GM23338 (cell line): ENCODE measurements around the gene KIAA1217. TPM values are rescaled to one million over a fixed set of nuclear protein-coding genes. Genes with fewer than 3 reads are reported as not detected.

Experiments
- ATAC-seq: fragments of 200-7000 bp; cut with Tn5 transposase; 3 replicates; pipeline ENCODE4 v1.9.1; 2020
- DNase-seq: peaks from one replicate; pipeline ENCODE4 v3.0.0-alpha.2; 2015; ENCODE audit warnings: low spot score
- H2AFZ ChIP-seq: fragments of 200-600 bp; sonication (generic); 2 replicates; pipeline ENCODE4 v1.8.0; 2016; ENCODE audit warnings: antibody characterized with exemption, mild to moderate bottlenecking, moderate library complexity
- H3F3A ChIP-seq: fragments of 200-600 bp; sonication (generic); replicated peaks from 2 replicates; pipeline ENCODE4 v1.8.0; 2017; ENCODE audit warnings: antibody characterized with exemption, mixed run types, low read depth
- H3K27ac ChIP-seq: fragments of 200-600 bp; sonication (generic); 2 replicates; pipeline ENCODE4 v1.6.1; 2016; ENCODE audit warnings: low read depth
- H3K27me3 ChIP-seq: fragments of 200-600 bp; sonication (generic); 2 replicates; pipeline ENCODE4 v1.8.0; 2016; ENCODE audit warnings: mild to moderate bottlenecking, mixed run types, moderate library complexity; ENCODE audit not compliant: insufficient read depth
- H3K36me3 ChIP-seq: fragments of 200-600 bp; sonication (generic); 2 replicates; pipeline ENCODE4 v1.8.0; 2016; ENCODE audit warnings: mild to moderate bottlenecking; ENCODE audit not compliant: insufficient read depth
- H3K4me1 ChIP-seq: fragments of 200-600 bp; sonication (generic); 2 replicates; pipeline ENCODE4 v1.8.0; 2016; ENCODE audit warnings: mild to moderate bottlenecking, moderate library complexity; ENCODE audit not compliant: insufficient read depth
- H3K4me2 ChIP-seq: fragments of 200-600 bp; sonication (generic); 2 replicates; pipeline ENCODE4 v1.7.1; 2017; ENCODE audit warnings: mixed run types
- H3K4me3 ChIP-seq: fragments of 200-600 bp; sonication (generic); 2 replicates; pipeline ENCODE4 v1.6.1; 2016; ENCODE audit warnings: mixed run types
- H3K79me2 ChIP-seq: fragments of 200-600 bp; sonication (generic); replicated peaks from 2 replicates; pipeline ENCODE4 v1.8.0; 2017; ENCODE audit warnings: mild to moderate bottlenecking; ENCODE audit not compliant: insufficient read depth
- H3K9me2 ChIP-seq: fragments of 200-600 bp; sonication (generic); 2 replicates; pipeline ENCODE4 v1.8.0; 2017; ENCODE audit not compliant: insufficient read depth
- H4K20me1 ChIP-seq: fragments of 200-600 bp; sonication (generic); replicated peaks from 2 replicates; pipeline ENCODE4 v1.8.0; 2017; ENCODE audit warnings: mild to moderate bottlenecking; ENCODE audit not compliant: insufficient read depth
- H3K27ac Mint-ChIP-seq: 2 replicates; pipeline ENCODE4 v1.8.0; 2020; ENCODE audit warnings: inconsistent platforms, mild to moderate bottlenecking, moderate library complexity, mixed read lengths
- H3K27me3 Mint-ChIP-seq: 3 replicates; pipeline ENCODE4 v1.8.0; 2022; ENCODE audit warnings: low read depth, mild to moderate bottlenecking, moderate library complexity, mixed read lengths, inconsistent platforms; ENCODE audit not compliant: insufficient read depth, poor library complexity
- H3K36me3 Mint-ChIP-seq: 3 replicates; pipeline ENCODE4 v1.8.0; 2021; ENCODE audit warnings: low read depth, mild to moderate bottlenecking, inconsistent platforms, moderate library complexity, mixed read lengths
- H3K4me1 Mint-ChIP-seq: 3 replicates; pipeline ENCODE4 v1.8.0; 2020; ENCODE audit warnings: mild to moderate bottlenecking, inconsistent platforms, mixed read lengths
- H3K4me3 Mint-ChIP-seq: 3 replicates; pipeline ENCODE4 v1.8.0; 2021; ENCODE audit warnings: moderate library complexity, mild to moderate bottlenecking, inconsistent platforms, mixed read lengths
- H3K9me3 Mint-ChIP-seq: 3 replicates; pipeline ENCODE4 v1.8.0; 2020; ENCODE audit warnings: moderate library complexity, mild to moderate bottlenecking, inconsistent platforms, mixed read lengths
- CREB1 ChIP-seq: fragments of 250-450 bp; sonication (Bioruptor Pico); IDR thresholded peaks from 2 replicates; pipeline ENCODE4 v1.5.0; 2020; ENCODE audit warnings: low read depth, mild to moderate bottlenecking, moderate library complexity
- CTCF ChIP-seq, 2 experiments: fragments of 200-600 bp in 1 of 2; sonication (generic) in 1 of 2; conservative IDR thresholded peaks; 2 replicates each; pipeline versions ENCODE4 v1.5.1 to v1.6.1; 2016 to 2017; ENCODE audit warnings: antibody characterized with exemption in 2 of 2, low read depth in 2 of 2, mild to moderate bottlenecking in 2 of 2, moderate library complexity in 1 of 2
- ETS1 ChIP-seq: IDR thresholded peaks from 2 replicates; pipeline ENCODE4 v1.6.1; 2016; ENCODE audit warnings: antibody characterized with exemption
- EZH2 ChIP-seq: fragments of 200-600 bp; sonication (generic); IDR thresholded peaks from one replicate; pipeline ENCODE4 v1.8.0; 2017; ENCODE audit warnings: antibody characterized with exemption, mild to moderate bottlenecking, low read depth; ENCODE audit not compliant: unreplicated experiment
- EZH2phosphoT487 ChIP-seq: fragments of 200-600 bp; sonication (generic); IDR thresholded peaks from one replicate; pipeline ENCODE4 v1.8.1; 2018; ENCODE audit warnings: antibody characterized with exemption; ENCODE audit not compliant: unreplicated experiment
- JUNB ChIP-seq: IDR thresholded peaks from one replicate; pipeline ENCODE4 v1.6.1; 2016; ENCODE audit warnings: antibody characterized with exemption; ENCODE audit not compliant: unreplicated experiment
- NANOG ChIP-seq: IDR thresholded peaks from 2 replicates; pipeline ENCODE4 v1.6.1; 2016; ENCODE audit warnings: antibody characterized with exemption, borderline replicate concordance
- REST ChIP-seq: IDR thresholded peaks from one replicate; pipeline ENCODE4 v1.6.1; 2018; ENCODE audit warnings: antibody characterized with exemption; ENCODE audit not compliant: unreplicated experiment
- STAT1 ChIP-seq: IDR thresholded peaks from one replicate; pipeline ENCODE4 v1.6.1; 2016; ENCODE audit warnings: antibody characterized with exemption; ENCODE audit not compliant: unreplicated experiment
- ZNF331 ChIP-seq: fragments of 250-450 bp; sonication (Bioruptor Pico); IDR thresholded peaks from 2 replicates; pipeline ENCODE4 v1.5.0; 2020; ENCODE audit warnings: low read depth, mild to moderate bottlenecking, moderate library complexity
- polyA plus RNA-seq: library from polyadenylated mRNA; unstranded; fragments of >200 nt; fragmentation: Nextera tagmentation; extraction: Ambion mirVana; gene quantifications from 2 replicates; pipeline ENCODE4 v1.2.1, GENCODE V29; 2016
- total RNA-seq: library from RNA; depleted of rRNA; stranded (reverse); fragments of >200 nt; shearing (Covaris generic); gene quantifications from 2 replicates; pipeline ENCODE4 v1.2.3, GENCODE V29; 2014

The KIAA1217 gene
- total and polyA plus RNA-seq, 2 experiments from 2014 or later: 6.4 to 9.1 TPM

GRCh38 chr10:24526085-24526649 lies 317.2 kb downstream of the KIAA1217 start:
- Mint-ChIP-seq H3K36me3 (peaks cover 6% of the 10 kb centered on the region; the same call in 2 of the 3 replicates), H3K9me3 (no peaks in the 10 kb centered on the region)
- no peak for TF ChIP-seq EZH2

GRCh38 chr10:24528946-24529345 lies 320.0 kb downstream of the KIAA1217 start:
- Histone ChIP-seq H3K4me1 (no peaks in the 10 kb centered on the region), H3K9me2 (0 out of 2 replicates have a peak, but pooled peaks cover 3% of the 10 kb centered on the region), H3K27ac (no peak overlapping the region), H3K4me2 (no peak overlapping the region), H3K36me3 (no peaks in the 10 kb centered on the region), H3K4me3 (no peak overlapping the region), H3F3A (no peaks in the 10 kb centered on the region), H2AFZ (no peak overlapping the region), H4K20me1 (no peaks in the 10 kb centered on the region), H3K79me2 (no peaks in the 10 kb centered on the region), H3K27me3 (no peaks in the 10 kb centered on the region)
- Mint-ChIP-seq H3K4me1 (no peaks in the 10 kb centered on the region), H3K4me3 (no peak overlapping the region), H3K27ac (no peak overlapping the region), H3K27me3 (no peaks in the 10 kb centered on the region), H3K36me3 (peaks cover 31% of the 10 kb centered on the region), H3K9me3 (no peaks in the 10 kb centered on the region)
- DNase-seq: no peak
- no peak for ATAC-seq
- no peak for TF ChIP-seq ZNF331
- no peak for TF ChIP-seq NANOG
- no peak for TF ChIP-seq EZH2
- TF ChIP-seq ETS1: no peak
- no peak for TF ChIP-seq JUNB
- TF ChIP-seq STAT1: no peak
- TF ChIP-seq REST: no peak
- no peak for TF ChIP-seq EZH2phosphoT487
- TF ChIP-seq CREB1 (CRISPR knock-in tag): no peak
- TF ChIP-seq CTCF (conservative IDR thresholded peaks at IDR 0.05; ENCODE audit: low read depth in 2 of 2): no peak

More at GRCh38 chr10:24526085-24526649, 317.2 kb downstream of the KIAA1217 start:
- no peak for DNase-seq
- Histone ChIP-seq H3K36me3 (no peaks in the 10 kb centered on the region), H3K4me1 (no peaks in the 10 kb centered on the region), H4K20me1 (no peaks in the 10 kb centered on the region), H3K27ac (no peak overlapping the region), H3K4me3 (no peak overlapping the region), H3F3A (no peaks in the 10 kb centered on the region), H3K79me2 (no peaks in the 10 kb centered on the region), H2AFZ (no peak overlapping the region), H3K4me2 (no peak overlapping the region), H3K27me3 (no peaks in the 10 kb centered on the region), H3K9me2 (no peaks in the 10 kb centered on the region)
- Mint-ChIP-seq H3K4me1 (no peaks in the 10 kb centered on the region), H3K4me3 (no peak overlapping the region), H3K27ac (no peak overlapping the region), H3K27me3 (no peaks in the 10 kb centered on the region)
- ATAC-seq: no peak
